HG03439 (cell line): ENCODE results near the gene UBA1.

Experiments
- ATAC-seq: cut with Tn5 transposase; IDR thresholded peaks from one replicate; pipeline ENCODE4 v1.9.1; 2021; ENCODE audit warnings: mild to moderate bottlenecking, moderate library complexity; ENCODE audit not compliant: unreplicated experiment

The UBA1 gene

DNA sequence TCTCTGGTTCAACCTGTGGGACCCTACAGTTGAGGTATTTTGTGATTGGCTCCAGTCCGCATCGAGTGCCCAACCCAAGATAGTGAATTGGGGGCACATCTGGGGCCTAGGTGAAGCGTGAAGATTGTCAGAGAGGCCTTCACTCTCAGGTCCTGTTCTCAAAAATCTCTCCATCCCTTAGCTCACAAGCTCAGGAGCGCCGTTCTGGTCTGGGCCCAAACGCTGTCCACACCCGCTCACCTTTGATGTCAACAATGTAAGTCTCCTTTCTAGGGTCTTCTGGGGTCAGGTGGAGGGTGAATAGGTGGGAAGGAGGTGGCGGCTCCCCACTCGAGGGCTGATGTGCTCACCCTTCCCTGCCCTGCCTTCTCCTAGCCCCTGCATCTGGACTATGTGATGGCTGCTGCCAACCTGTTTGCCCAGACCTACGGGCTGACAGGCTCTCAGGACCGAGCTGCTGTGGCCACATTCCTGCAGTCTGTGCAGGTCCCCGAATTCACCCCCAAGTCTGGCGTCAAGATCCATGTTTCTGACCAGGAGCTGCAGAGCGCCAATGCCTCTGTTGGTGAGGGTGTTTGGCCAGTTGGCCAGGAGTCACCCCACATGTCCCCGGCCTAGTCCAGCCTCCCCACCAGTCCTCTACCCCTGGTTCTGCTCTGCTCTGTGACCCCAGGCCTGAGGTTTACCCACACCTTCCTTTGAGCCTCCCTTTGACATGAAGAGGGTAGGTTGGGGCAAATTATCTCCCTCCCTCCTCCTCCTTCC is 17.2 kb downstream of the UBA1 start:
- ATAC-seq: no peak

- no peak for ATAC-seq
Measured at GRCh38 chrX:47212381-47213293, 19.0 kb downstream of the UBA1 start.

- no peak for ATAC-seq
Measured at GRCh38 chrX:47214435-47215077, 20.9 kb downstream of the UBA1 start.

DNA sequence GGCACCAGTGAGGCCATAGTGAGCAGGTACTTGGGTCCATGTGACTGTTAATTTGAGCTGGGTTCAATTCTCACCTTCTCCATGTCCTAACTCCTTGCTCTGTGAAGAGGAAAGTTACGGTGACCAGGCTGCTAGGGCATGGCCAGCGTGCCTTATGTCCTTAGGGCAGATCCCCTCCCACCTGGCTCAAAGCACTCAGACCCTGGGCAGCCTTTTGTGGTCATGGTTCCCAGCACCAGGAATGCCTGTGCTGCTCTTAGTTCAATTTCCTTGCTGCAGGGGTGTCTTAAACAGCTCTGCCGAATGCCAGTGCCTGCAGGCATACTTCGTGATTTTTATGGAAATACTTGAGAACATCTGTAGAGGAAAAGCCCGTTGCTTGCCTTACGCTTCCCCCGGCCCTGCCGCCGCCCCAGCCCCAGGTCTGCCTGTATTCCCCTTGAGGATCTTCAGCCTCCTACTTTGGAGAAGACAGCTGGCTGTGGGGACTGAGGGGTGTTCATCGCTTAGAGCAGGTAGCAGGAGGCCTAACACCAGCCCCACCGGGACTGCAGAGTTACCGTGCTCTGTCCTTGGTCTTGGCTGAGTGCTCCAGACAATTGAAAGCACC is 21.8 kb downstream of the UBA1 start:
- ATAC-seq: no peak

DNA sequence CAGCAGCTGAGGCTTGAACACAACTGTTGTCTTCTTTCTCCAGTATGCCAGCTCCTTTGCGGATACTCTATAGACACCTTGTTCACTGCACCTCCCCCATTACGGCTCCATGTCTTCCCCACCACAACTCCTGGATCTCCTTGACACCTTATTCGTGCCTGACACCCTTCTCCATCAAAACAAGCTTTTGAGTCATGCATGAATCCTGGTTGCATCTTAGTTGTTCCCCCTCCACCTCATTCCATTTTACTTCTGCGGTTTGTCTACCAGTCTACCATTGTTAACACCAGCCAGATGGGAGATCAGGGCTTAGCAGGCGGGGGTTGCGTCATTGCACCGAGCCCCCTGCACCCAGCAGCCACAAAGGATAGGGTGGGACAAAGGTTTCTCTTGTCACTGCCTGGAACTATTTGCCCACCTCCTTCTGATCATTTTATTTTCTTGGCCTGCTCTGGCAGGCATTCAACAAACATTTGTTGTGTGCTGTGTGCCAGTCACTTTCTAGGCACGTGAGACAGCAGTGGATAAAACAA is 22.8 kb downstream of the UBA1 start:
- no peak for ATAC-seq

- no peak for ATAC-seq
Measured at GRCh38 chrX:47217121-47217851, 23.7 kb downstream of the UBA1 start.

- peak; percentile 89 for ATAC-seq
Measured at GRCh38 chrX:47217852-47218279, 24.2 kb downstream of the UBA1 start.

- ATAC-seq: peak; percentile 42
Measured at GRCh38 chrX:47218280-47218919, 24.8 kb downstream of the UBA1 start, which contains the start of gene CDK16. CDK16 (plus strand) TSS chrX:47218681; CDS start chrX:47223558, 4,877 bp downstream.

DNA sequence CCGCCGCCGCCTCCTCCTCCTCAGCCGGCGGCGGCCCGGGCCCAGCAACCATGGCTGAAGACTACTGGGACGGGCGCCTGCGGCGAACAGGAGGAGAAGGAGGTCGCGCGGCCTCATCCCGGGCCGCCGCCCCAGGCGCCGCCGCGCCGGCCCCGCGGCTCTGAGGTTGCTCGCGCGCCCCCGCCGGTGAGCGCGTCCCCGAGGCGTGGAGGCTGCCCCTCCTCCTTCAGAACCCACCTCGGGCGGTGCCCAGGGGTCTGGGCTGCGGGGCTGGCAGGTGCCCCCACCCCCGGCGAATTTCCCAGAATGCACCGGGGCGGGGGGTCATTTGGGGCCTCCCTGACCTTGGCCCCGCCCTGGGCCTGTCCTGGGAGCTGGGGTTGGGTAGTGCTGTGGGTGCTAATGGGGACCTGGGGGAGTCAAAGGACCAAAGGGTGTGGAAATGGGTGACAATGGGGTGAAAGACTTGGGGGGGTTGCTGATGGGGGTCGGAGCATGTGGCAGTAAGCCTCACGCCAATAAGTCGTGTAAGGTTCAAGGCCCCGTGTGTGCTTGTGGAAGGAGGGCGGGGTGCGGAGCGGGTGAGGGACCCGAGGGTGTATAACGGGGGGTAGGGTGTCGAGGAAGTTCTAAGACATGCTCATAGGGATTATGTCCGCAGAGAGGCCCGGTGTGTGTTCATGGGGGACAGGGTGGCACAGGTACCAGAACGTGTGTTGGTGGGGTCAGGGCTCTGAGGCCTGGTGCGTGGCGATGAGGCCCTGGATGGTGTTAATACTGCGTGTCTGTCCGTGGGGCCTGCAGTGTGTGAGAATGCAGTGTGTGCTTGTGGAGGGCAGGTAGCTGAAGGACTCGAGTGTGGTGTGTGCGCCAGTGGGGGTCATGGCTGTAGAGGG is 25.5 kb downstream of the UBA1 start:
- ATAC-seq: no peak

DNA sequence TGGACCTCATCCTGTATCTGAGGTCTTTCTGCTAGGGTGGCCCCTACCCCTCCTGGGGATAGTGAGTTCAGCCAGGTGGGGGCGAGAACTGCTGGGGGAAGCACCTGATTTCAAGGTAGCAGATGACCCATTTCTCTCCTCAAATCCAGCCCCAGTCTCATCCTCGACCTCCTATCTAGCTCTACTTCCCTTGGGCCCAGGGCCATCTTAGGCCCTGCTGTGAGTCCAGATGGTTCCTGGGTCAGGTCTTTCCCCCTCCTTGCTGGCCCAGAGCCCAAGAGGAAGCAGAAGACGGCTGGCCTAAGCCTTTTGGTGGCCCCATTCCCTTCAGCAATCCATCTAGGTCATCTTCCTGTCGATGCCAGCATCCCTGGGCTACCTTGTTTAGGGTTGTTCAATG is 28.1 kb downstream of the UBA1 start:
- ATAC-seq: no peak

DNA sequence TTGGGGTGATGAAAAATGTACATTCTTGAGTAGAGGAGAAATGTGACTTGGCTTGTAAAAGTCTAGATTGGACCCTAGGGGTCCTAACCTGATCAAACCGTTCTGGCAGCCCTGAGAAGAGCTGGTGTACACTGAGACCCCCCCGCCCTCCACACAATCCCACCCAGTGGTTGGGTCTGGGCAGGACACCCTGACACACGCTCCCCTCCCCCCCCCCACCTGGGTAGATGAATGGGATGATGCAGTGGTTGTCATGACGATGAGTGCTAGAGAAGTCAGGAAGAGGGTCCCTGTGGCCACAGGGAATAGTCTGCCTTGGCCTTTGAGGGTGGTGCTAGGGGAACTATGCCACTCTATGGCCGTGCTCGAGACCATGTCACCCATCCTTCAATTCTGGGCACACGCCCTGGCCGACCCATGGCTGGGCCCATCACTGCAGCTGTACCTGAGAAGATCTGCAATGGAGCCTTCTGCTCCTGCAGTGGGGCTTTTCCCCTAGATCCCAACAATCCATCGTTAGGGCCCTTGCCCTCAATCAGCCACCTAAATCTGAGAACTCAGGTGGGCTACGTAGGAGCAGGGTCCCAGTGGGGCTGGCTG is 29.2 kb downstream of the UBA1 start:
- no peak for ATAC-seq

- ATAC-seq: no peak
Measured at GRCh38 chrX:47223476-47224250, 30.0 kb downstream of the UBA1 start.

GRCh38 chrX:47224266-47224895 is 30.8 kb downstream of the UBA1 start:
- no peak for ATAC-seq

GRCh38 chrX:47224896-47225290 is 31.3 kb downstream of the UBA1 start:
- ATAC-seq: no peak

DNA sequence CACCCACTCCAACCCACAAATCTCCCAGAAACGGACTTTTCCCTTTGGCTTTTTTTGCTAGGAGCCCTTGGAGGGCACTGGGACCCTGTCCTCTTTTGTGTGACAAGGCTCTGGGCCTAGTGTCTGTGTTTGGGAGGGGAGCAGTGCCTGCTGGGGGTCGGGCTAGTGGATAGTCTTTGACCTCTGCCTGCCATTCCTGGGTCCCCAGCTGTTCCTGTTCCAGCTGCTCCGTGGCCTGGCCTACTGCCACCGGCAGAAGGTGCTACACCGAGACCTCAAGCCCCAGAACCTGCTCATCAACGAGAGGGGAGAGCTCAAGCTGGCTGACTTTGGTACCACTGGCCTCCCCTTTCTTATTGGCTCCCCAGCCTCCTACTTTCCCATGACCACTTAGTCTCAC is 32.4 kb downstream of the UBA1 start:
- no peak for ATAC-seq

GRCh38 chrX:47226531-47227333 is 33.1 kb downstream of the UBA1 start:
- ATAC-seq: no peak
